Left renal pelvis (tissue), 4 donors: Measurements from ENCODE around the gene IER3. TPM values are rescaled to one million over a fixed set of nuclear protein-coding genes. Genes with fewer than 3 reads are reported as not detected.

Experiments used
- DNase-seq, 4 donors: peaks; one replicate each; pipeline ENCODE4 v3.0.0-alpha.2; 2013; ENCODE audit warnings: low read depth in 4 of 4, low spot score in 3 of 4
- polyA plus RNA-seq, 4 donors: library from polyadenylated mRNA; unstranded; fragments of 120-200 nt; gene quantifications; one replicate each; pipeline ENCODE4 v1.2.1, GENCODE V29; 2013; ENCODE audit not compliant: insufficient read length in 4 of 4

Gene IER3
- polyA plus RNA-seq, 4 donors: 17.5 to 23.5 (median 21.3) TPM

GRCh38 chr6:30749554-30750378 lies 5.4 kb upstream of the IER3 start:
- no peak for DNase-seq

GRCh38 chr6:30748851-30749540 lies 4.6 kb upstream of the IER3 start:
- DNase-seq: no peak

- no peak for DNase-seq
Observed at GRCh38 chr6:30747902-30748769, 3.8 kb upstream of the IER3 start.

- no peak for DNase-seq
Observed at GRCh38 chr6:30747300-30747687, 2.9 kb upstream of the IER3 start.

- no peak for DNase-seq
Observed at GRCh38 chr6:30743099-30744053, 971 bp downstream of the IER3 start.

GRCh38 chr6:30742316-30743098 lies 1.8 kb downstream of the IER3 start, which contains the start of gene FLOT1:
Gene FLOT1 (minus strand): TSS chr6:30742687. CDS start chr6:30742189, 498 bp downstream.
- DNase-seq: peak in 3 of 4 donors; percentile 62 to 81 (median 74)

GRCh38 chr6:30741789-30742315 lies 2.5 kb downstream of the IER3 start:
- no peak for DNase-seq

GRCh38 chr6:30741063-30741779 lies 3.1 kb downstream of the IER3 start:
- no peak for DNase-seq

GRCh38 chr6:30740540-30740870 lies 3.8 kb downstream of the IER3 start:
- DNase-seq: no peak

GRCh38 chr6:30738532-30738931 lies 5.8 kb downstream of the IER3 start:
- no peak for DNase-seq

GRCh38 chr6:30735668-30736314 lies 8.6 kb downstream of the IER3 start:
- no peak for DNase-seq

- no peak for DNase-seq
Observed at GRCh38 chr6:30732237-30732943, 12.0 kb downstream of the IER3 start.

GRCh38 chr6:30730601-30731435 lies 13.5 kb downstream of the IER3 start:
- no peak for DNase-seq

GRCh38 chr6:30727920-30728553 lies 16.3 kb downstream of the IER3 start:
- no peak for DNase-seq

- no peak for DNase-seq
Observed at GRCh38 chr6:30726506-30727413, 17.6 kb downstream of the IER3 start.
